IMR-90 (cell line): ENCODE measurements around the gene RAI1. TPM values are rescaled to one million over a fixed set of nuclear protein-coding genes. Genes with fewer than 3 reads are reported as not detected.

ENCODE experiments used
- ATAC-seq: fragments of 200-7000 bp; cut with Tn5 transposase; 2 replicates; pipeline ENCODE4 v1.9.1; 2020; ENCODE audit warnings: low read depth, mild to moderate bottlenecking, moderate library complexity
- BruUV-seq: library from RNA; stranded (reverse); fragments of 400-500 nt; replicated peaks from 2 replicates; lab custom pipeline; 2021; lab: Mats Ljungman, UMichigan
- CTCF ChIA-PET: fragments of 300-600 bp; formaldehyde crosslinking; extraction: SDS; loops from one replicate; lab custom pipeline; 2021; ENCODE audit warnings: antibody characterized with exemption; lab: Yijun Ruan, JAX
- POLR2A ChIA-PET: fragments of 300-600 bp; sonication (Branson Sonifier 250); formaldehyde crosslinking; loops from one replicate; lab custom pipeline; 2022; ENCODE audit warnings: antibody characterized with exemption; ENCODE audit not compliant: unreplicated experiment; lab: Charles Lee
- DNase-seq: peaks from one replicate; pipeline ENCODE4 v3.0.0; 2013
- H2AFZ ChIP-seq: replicated peaks from 2 replicates; pipeline ENCODE3; 2013; ENCODE audit warnings: low read length, mild to moderate bottlenecking; ENCODE audit not compliant: poor library complexity
- H2AK5ac ChIP-seq: 2 replicates; pipeline ENCODE4 v1.6.1; 2013; ENCODE audit warnings: low read depth, low read length, inconsistent platforms
- H2AK9ac ChIP-seq: replicated peaks from 2 replicates; pipeline ENCODE3; 2013; ENCODE audit warnings: mild to moderate bottlenecking, low read depth, low read length, moderate library complexity; ENCODE audit not compliant: poor library complexity
- H2BK120ac ChIP-seq: 2 replicates; pipeline ENCODE4 v1.6.1; 2013; ENCODE audit warnings: low read depth, low read length, inconsistent platforms
- H2BK15ac ChIP-seq: 3 replicates; pipeline ENCODE4 v1.6.1; 2013; ENCODE audit warnings: low read depth, low read length, inconsistent platforms
- H2BK20ac ChIP-seq: 2 replicates; pipeline ENCODE4 v1.6.1; 2013; ENCODE audit warnings: low read depth, mild to moderate bottlenecking, inconsistent platforms, low read length, moderate library complexity
- H2BK5ac ChIP-seq: 2 replicates; pipeline ENCODE4 v1.6.1; 2013; ENCODE audit warnings: mild to moderate bottlenecking, low read depth, low read length, inconsistent platforms; ENCODE audit not compliant: poor library complexity, severe bottlenecking
- H3K14ac ChIP-seq: replicated peaks from 2 replicates; pipeline ENCODE4 v1.6.1; 2013; ENCODE audit warnings: low read depth, low read length, inconsistent platforms
- H3K18ac ChIP-seq: 2 replicates; pipeline ENCODE4 v1.6.1; 2013; ENCODE audit warnings: low read depth, low read length, control low read depth
- H3K23ac ChIP-seq: 2 replicates; pipeline ENCODE4 v1.6.1; 2013; ENCODE audit warnings: low read depth, low read length, inconsistent platforms
- H3K27ac ChIP-seq: 2 replicates; pipeline ENCODE4 v1.5.1; 2013; ENCODE audit warnings: mild to moderate bottlenecking, control low read depth, low read length; ENCODE audit not compliant: insufficient read depth
- H3K27me3 ChIP-seq: 2 replicates; pipeline ENCODE4 v1.6.1; 2013; ENCODE audit warnings: low read length; ENCODE audit not compliant: control insufficient read depth, insufficient read depth
- H3K36me3 ChIP-seq: 2 replicates; pipeline ENCODE4 v1.6.1; 2013; ENCODE audit warnings: low read length, mixed read lengths; ENCODE audit not compliant: control insufficient read depth, insufficient read depth
- H3K4ac ChIP-seq: 2 replicates; pipeline ENCODE4 v1.6.1; 2013; ENCODE audit warnings: low read depth, low read length, inconsistent platforms
- H3K4me1 ChIP-seq: 2 replicates; pipeline ENCODE4 v1.6.1; 2013; ENCODE audit warnings: low read length, mixed read lengths; ENCODE audit not compliant: control insufficient read depth, insufficient read depth
- H3K4me2 ChIP-seq: 2 replicates; pipeline ENCODE4 v1.6.1; 2013; ENCODE audit warnings: low read depth, mild to moderate bottlenecking, control low read depth, low read length, moderate library complexity
- H3K4me3 ChIP-seq: 2 replicates; pipeline ENCODE4 v1.5.1; 2013; ENCODE audit warnings: low read depth, mild to moderate bottlenecking, control low read depth, low read length, moderate library complexity; ENCODE audit not compliant: insufficient read depth
- H3K56ac ChIP-seq: 2 replicates; pipeline ENCODE4 v1.6.1; 2013; ENCODE audit warnings: low read length, inconsistent platforms; ENCODE audit not compliant: insufficient read depth; ENCODE audit errors: extremely low read depth
- H3K79me1 ChIP-seq, 2 experiments: 2 replicates each; pipeline ENCODE4 v1.6.1; 2013; ENCODE audit warnings: low read length in 2 of 2, inconsistent platforms in 1 of 2, low read depth in 1 of 2
- H3K9ac ChIP-seq: 2 replicates; pipeline ENCODE4 v1.6.1; 2013; ENCODE audit warnings: low read depth, low read length, control low read depth
- H3K9me1 ChIP-seq: 2 replicates; pipeline ENCODE4 v1.6.1; 2013; ENCODE audit warnings: low read length, inconsistent platforms; ENCODE audit not compliant: insufficient read depth
- H3K9me3 ChIP-seq: 2 replicates; pipeline ENCODE4 v1.6.1; 2013; ENCODE audit warnings: low read length; ENCODE audit not compliant: control insufficient read depth, insufficient read depth
- H4K20me1 ChIP-seq: 2 replicates; pipeline ENCODE4 v1.6.1; 2013; ENCODE audit warnings: low read length, inconsistent platforms; ENCODE audit not compliant: insufficient read depth
- H4K5ac ChIP-seq: 2 replicates; pipeline ENCODE4 v1.6.1; 2013; ENCODE audit warnings: mild to moderate bottlenecking, low read depth, low read length, control low read depth
- H4K8ac ChIP-seq, 2 experiments: 2 replicates each; pipeline ENCODE4 v1.6.1; 2013; ENCODE audit warnings: low read depth in 2 of 2, low read length in 2 of 2, control low read depth in 1 of 2, inconsistent platforms in 1 of 2
- H4K91ac ChIP-seq: 2 replicates; pipeline ENCODE4 v1.6.1; 2013; ENCODE audit warnings: low read depth, low read length, inconsistent platforms; ENCODE audit not compliant: insufficient read depth
- CEBPB ChIP-seq: IDR thresholded peaks from 2 replicates; pipeline ENCODE4 v1.6.1; 2012; ENCODE audit warnings: low read depth, low read length, improper control_type of control experiment
- CHD1 ChIP-seq: IDR thresholded peaks from 2 replicates; pipeline ENCODE4 v1.6.1; 2012; ENCODE audit warnings: low read depth, low read length, improper control_type of control experiment
- FOS ChIP-seq: fragments of 150-350 bp; IDR thresholded peaks from 2 replicates; pipeline ENCODE4 v1.6.1; 2016; ENCODE audit warnings: low read depth, low read length
- MAFK ChIP-seq: IDR thresholded peaks from 2 replicates; pipeline ENCODE4 v1.6.1; 2012; ENCODE audit warnings: low read depth, low read length, improper control_type of control experiment
- MXI1 ChIP-seq: IDR thresholded peaks from 2 replicates; pipeline ENCODE4 v1.6.1; 2012; ENCODE audit warnings: low read depth, mild to moderate bottlenecking, low read length, moderate library complexity, borderline replicate concordance
- NFE2L2 ChIP-seq: fragments of 150-350 bp; IDR thresholded peaks from 2 replicates; pipeline ENCODE4 v1.6.1; 2016; ENCODE audit warnings: low read depth, mild to moderate bottlenecking, low read length
- POLR2A ChIP-seq: IDR thresholded peaks from 2 replicates; pipeline ENCODE4 v1.6.1; 2012; ENCODE audit warnings: mild to moderate bottlenecking, low read depth, low read length
- RAD21 ChIP-seq: IDR thresholded peaks from 2 replicates; pipeline ENCODE4 v1.6.1; 2012; ENCODE audit warnings: low read length, improper control_type of control experiment
- RFX5 ChIP-seq: IDR thresholded peaks from 2 replicates; pipeline ENCODE4 v1.8.0; 2012; ENCODE audit warnings: low read depth, mild to moderate bottlenecking, low read length, moderate library complexity
- SMC3 ChIP-seq: fragments of 150-350 bp; IDR thresholded peaks from 2 replicates; pipeline ENCODE4 v1.6.1; 2016; ENCODE audit warnings: low read depth, mild to moderate bottlenecking, antibody characterized with exemption, low read length, moderate library complexity
- WGBS, 2 experiments: methylation state at CpG; one replicate each; pipeline versions ENCODE4 v1.1.5 to v1.1.7; 2013; ENCODE audit warnings: missing lambda C conversion rate in 2 of 2; ENCODE audit not compliant: insufficient read length in 1 of 2; ENCODE audit errors: extremely low coverage in 2 of 2; 5-methylcytosine and 5-hydroxymethylcytosine counted together
- dilution Hi-C: fragments of 300-500 bp; cut with HindIII; formaldehyde crosslinking; loops from one replicate; pipeline ENCODE4 v1.14.3; 2018; ENCODE audit warnings: low sequenced_read_pairs; ENCODE audit not compliant: unreplicated experiment
- in situ Hi-C: fragments of 300-500 bp; cut with MboI; formaldehyde crosslinking; loops from 3 replicates; pipeline ENCODE4 v1.14.3; 2019; ENCODE audit warnings: low sequenced_read_pairs, inconsistent platforms, mixed read lengths
- intact Hi-C: fragments of 100-400 bp; cut with micrococcal nuclease; formaldehyde crosslinking; loops from 2 replicates; pipeline ENCODE4 v1.10.0; 2022
- polyA plus RNA-seq, 3 experiments: library from polyadenylated mRNA; depleted of rRNA; stranded (reverse); fragments of >200 nt; gene quantifications; 2 replicates each; pipeline ENCODE4 v1.2.3, GENCODE V29; 2012; ENCODE audit warnings: low replicate concordance in 1 of 3
- total RNA-seq: library from RNA; depleted of rRNA; stranded (reverse); fragments of >200 nt; gene quantifications from 2 replicates; pipeline ENCODE4 v1.2.3, GENCODE V29; 2012
- TF ChIP-seq, protein P1 (sequence below): fragments of 150-350 bp; IDR thresholded peaks from 2 replicates; pipeline ENCODE4 v1.6.1; 2016; ENCODE audit warnings: low read depth, mild to moderate bottlenecking, low read length, moderate library complexity, borderline replicate concordance
- TF ChIP-seq, protein P2 (sequence below): fragments of 150-350 bp; IDR thresholded peaks from 2 replicates; pipeline ENCODE4 v1.6.1; 2017; ENCODE audit warnings: mild to moderate bottlenecking, antibody characterized with exemption, low read length, low read depth
- TF ChIP-seq, protein P3 (sequence below): conservative IDR thresholded peaks from 2 replicates; pipeline ENCODE4 v1.5.1; 2012; ENCODE audit warnings: mild to moderate bottlenecking, low read depth, low read length, improper control_type of control experiment

Gene RAI1
- total and polyA plus RNA-seq, 2 of the 4 experiments (the other 2 are of a cell fraction) = 1.8 to 10.5 TPM

DNA sequence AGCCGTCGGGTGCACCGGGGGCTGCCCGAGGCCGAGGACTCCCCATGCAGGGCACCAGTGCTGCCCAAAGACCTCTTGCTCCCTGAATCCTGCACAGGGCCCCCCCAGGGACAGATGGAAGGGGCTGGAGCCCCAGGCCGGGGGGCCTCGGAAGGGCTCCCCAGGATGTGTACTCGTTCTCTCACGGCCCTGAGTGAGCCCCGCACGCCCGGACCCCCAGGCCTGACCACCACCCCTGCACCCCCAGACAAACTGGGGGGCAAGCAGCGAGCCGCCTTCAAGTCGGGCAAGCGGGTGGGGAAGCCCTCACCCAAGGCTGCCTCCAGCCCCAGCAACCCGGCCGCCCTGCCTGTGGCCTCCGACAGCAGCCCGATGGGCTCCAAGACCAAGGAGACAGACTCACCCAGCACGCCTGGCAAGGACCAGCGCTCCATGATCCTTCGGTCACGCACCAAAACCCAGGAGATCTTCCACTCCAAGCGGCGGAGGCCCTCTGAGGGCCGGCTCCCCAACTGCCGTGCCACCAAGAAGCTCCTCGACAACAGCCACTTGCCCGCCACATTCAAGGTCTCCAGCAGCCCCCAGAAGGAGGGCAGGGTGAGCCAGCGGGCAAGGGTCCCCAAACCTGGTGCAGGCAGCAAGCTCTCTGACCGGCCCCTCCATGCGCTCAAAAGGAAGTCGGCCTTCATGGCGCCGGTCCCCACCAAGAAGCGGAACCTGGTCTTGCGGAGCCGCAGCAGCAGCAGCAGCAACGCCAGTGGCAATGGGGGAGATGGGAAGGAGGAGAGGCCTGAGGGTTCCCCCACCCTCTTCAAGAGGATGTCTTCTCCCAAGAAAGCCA, 114.9 kb downstream of the RAI1 start (continued):
- TF ChIP-seq, protein P1, sequence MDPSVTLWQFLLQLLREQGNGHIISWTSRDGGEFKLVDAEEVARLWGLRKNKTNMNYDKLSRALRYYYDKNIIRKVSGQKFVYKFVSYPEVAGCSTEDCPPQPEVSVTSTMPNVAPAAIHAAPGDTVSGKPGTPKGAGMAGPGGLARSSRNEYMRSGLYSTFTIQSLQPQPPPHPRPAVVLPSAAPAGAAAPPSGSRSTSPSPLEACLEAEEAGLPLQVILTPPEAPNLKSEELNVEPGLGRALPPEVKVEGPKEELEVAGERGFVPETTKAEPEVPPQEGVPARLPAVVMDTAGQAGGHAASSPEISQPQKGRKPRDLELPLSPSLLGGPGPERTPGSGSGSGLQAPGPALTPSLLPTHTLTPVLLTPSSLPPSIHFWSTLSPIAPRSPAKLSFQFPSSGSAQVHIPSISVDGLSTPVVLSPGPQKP = no peak

DNA sequence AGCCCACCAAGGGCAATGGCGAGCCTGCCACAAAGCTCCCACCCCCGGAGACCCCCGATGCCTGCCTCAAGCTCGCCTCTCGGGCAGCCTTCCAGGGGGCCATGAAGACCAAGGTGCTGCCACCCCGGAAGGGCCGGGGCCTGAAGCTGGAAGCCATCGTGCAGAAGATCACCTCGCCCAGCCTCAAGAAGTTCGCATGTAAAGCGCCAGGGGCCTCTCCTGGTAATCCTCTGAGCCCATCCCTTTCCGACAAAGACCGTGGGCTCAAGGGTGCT, 115.5 kb downstream of the RAI1 start:
- H3K9ac ChIP-seq = no peak overlapping the region
- H3K79me1 ChIP-seq = peaks cover 23 to 89% of the 10 kb centered on the region in 2 experiments
- no peak overlapping the region for H3K56ac ChIP-seq
- H3K14ac ChIP-seq = no peak overlapping the region
- ATAC-seq = no peak
- peaks cover 73% of the 10 kb centered on the region for H4K20me1 ChIP-seq
- H2AK5ac ChIP-seq = no peak overlapping the region
- H3K36me3 ChIP-seq = peaks cover 63% of the 10 kb centered on the region
- peaks cover 6% of the 10 kb centered on the region; the same call in 1 of the 2 replicates for H3K9me1 ChIP-seq
- no peak overlapping the region for H4K8ac ChIP-seq
- no peak overlapping the region for H4K5ac ChIP-seq
- H2BK20ac ChIP-seq = no peak overlapping the region
- dilution Hi-C loops (no loop called here), intact Hi-C loops (no loop called here), in situ Hi-C loops (no loop called here)
- DNase-seq = no peak
- H2AK9ac ChIP-seq = no peak overlapping the region
- H3K4ac ChIP-seq = no peak overlapping the region
- no peak overlapping the region for H3K4me3 ChIP-seq
- no peak overlapping the region for H2AFZ ChIP-seq
- TF ChIP-seq CHD1 (no peak), MXI1 (no peak), SMC3 (no peak), POLR2A (no peak), NFE2L2 (no peak), RAD21 (no peak), FOS (no peak), MAFK (no peak), RFX5 (no peak), CEBPB (no peak)
- TF ChIP-seq, protein P2, sequence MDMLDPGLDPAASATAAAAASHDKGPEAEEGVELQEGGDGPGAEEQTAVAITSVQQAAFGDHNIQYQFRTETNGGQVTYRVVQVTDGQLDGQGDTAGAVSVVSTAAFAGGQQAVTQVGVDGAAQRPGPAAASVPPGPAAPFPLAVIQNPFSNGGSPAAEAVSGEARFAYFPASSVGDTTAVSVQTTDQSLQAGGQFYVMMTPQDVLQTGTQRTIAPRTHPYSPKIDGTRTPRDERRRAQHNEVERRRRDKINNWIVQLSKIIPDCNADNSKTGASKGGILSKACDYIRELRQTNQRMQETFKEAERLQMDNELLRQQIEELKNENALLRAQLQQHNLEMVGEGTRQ = no peak
- TF ChIP-seq, protein P3, sequence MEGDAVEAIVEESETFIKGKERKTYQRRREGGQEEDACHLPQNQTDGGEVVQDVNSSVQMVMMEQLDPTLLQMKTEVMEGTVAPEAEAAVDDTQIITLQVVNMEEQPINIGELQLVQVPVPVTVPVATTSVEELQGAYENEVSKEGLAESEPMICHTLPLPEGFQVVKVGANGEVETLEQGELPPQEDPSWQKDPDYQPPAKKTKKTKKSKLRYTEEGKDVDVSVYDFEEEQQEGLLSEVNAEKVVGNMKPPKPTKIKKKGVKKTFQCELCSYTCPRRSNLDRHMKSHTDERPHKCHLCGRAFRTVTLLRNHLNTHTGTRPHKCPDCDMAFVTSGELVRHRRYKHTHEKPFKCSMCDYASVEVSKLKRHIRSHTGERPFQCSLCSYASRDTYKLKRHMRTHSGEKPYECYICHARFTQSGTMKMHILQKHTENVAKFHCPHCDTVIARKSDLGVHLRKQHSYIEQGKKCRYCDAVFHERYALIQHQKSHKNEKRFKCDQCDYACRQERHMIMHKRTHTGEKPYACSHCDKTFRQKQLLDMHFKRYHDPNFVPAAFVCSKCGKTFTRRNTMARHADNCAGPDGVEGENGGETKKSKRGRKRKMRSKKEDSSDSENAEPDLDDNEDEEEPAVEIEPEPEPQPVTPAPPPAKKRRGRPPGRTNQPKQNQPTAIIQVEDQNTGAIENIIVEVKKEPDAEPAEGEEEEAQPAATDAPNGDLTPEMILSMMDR = no peak
- no peak overlapping the region for H2BK5ac ChIP-seq
- H3K4me2 ChIP-seq = no peak overlapping the region
- no peak overlapping the region for H2BK120ac ChIP-seq
- H3K4me1 ChIP-seq = peaks cover 10% of the 10 kb centered on the region; the same call in 1 of the 2 replicates
- no peak overlapping the region for H3K27ac ChIP-seq
- no peaks in the 10 kb centered on the region for H3K27me3 ChIP-seq
- no peak overlapping the region for H3K23ac ChIP-seq
- ChIA-PET POLR2A (no interaction called here), CTCF (no interaction called here)
- H3K9me3 ChIP-seq = no peaks in the 10 kb centered on the region
- H2BK15ac ChIP-seq = no peak overlapping the region
- no peak overlapping the region for H4K91ac ChIP-seq
- BruUV-seq = no TSS peak
- no peak overlapping the region for H3K18ac ChIP-seq
- WGBS, 2 experiments = 96% methylated on average over 10 of the region's 13 CpGs; no CpG with 5 or more reads in 1 of the 2 experiments
